ENCODE measurements around the gene DSCAM.

GRCh38 chr21:40143822-40144525 is 703.0 kb downstream of the DSCAM start:
- TF ChIP-seq POLR2AphosphoS5 (IDR thresholded peaks at IDR 0.05; ENCODE audit: low read depth) (no peak), REST (IDR thresholded peaks at IDR 0.05; ENCODE audit: insufficient replicate concordance, low read depth) (no peak)
